Measurements from ENCODE around the gene LIG4.

The LIG4 gene

DNA sequence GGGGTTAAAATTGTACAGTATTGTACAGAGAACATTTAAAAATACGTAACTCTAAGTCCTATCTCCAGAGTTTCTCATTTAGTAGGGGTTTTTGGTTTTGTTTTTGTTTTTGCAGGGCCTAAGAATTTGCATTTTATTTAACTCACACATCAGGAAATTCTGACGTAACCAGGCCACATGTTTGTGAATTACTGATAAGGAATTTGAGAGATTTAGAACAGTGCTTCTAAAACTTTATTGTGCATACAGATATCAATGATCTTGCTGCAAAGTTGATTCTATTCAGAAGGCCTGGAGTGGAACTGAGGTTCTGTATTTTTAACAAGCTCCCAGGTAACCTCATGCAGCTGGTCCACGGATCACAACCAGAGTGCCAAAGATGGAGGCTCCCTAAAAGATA, 49.3 kb downstream of the LIG4 start:
- H3K36me3 ChIP-seq (ENCODE audit: insufficient read depth, low read length) = no peaks in the 10 kb centered on the region
- H3K4me1 ChIP-seq (ENCODE audit: insufficient read depth, low read length, poor library complexity, severe bottlenecking) = no peaks in the 10 kb centered on the region
- H2AFZ ChIP-seq (ENCODE audit: low read length) = no peak overlapping the region
- H3K9me2 ChIP-seq (replicated peaks; ENCODE audit: low read depth, low read length) = no peaks in the 10 kb centered on the region
- H3K9me3 ChIP-seq (ENCODE audit: insufficient read depth, low read depth, low read length) = no peaks in the 10 kb centered on the region; the same call in 1 of the 2 replicates
- no peaks in the 10 kb centered on the region for H3K27me3 ChIP-seq (ENCODE audit: insufficient read depth, low read length, poor library complexity, severe bottlenecking)
- H3K4me3 ChIP-seq (ENCODE audit: low read length, poor library complexity, severe bottlenecking) = no peak overlapping the region
- H3K9ac ChIP-seq (ENCODE audit: low read depth, low read length, poor library complexity, severe bottlenecking) = no peak overlapping the region
- no peaks in the 10 kb centered on the region for H3F3A ChIP-seq (ENCODE audit: low read depth)
- H4K20me1 ChIP-seq (ENCODE audit: insufficient read depth, low read length, poor library complexity, severe bottlenecking) = no peaks in the 10 kb centered on the region
- TF ChIP-seq, protein P1, sequence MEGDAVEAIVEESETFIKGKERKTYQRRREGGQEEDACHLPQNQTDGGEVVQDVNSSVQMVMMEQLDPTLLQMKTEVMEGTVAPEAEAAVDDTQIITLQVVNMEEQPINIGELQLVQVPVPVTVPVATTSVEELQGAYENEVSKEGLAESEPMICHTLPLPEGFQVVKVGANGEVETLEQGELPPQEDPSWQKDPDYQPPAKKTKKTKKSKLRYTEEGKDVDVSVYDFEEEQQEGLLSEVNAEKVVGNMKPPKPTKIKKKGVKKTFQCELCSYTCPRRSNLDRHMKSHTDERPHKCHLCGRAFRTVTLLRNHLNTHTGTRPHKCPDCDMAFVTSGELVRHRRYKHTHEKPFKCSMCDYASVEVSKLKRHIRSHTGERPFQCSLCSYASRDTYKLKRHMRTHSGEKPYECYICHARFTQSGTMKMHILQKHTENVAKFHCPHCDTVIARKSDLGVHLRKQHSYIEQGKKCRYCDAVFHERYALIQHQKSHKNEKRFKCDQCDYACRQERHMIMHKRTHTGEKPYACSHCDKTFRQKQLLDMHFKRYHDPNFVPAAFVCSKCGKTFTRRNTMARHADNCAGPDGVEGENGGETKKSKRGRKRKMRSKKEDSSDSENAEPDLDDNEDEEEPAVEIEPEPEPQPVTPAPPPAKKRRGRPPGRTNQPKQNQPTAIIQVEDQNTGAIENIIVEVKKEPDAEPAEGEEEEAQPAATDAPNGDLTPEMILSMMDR (conservative IDR thresholded peaks at IDR 0.05; ENCODE audit: low read length) = no peak
- no peak for TF ChIP-seq EZH2phosphoT487 (IDR thresholded peaks at IDR 0.05; ENCODE audit: borderline replicate concordance)
- no peak overlapping the region for H3K4me2 ChIP-seq (ENCODE audit: low read depth, low read length, poor library complexity, severe bottlenecking)
- no peaks in the 10 kb centered on the region for H3K79me2 ChIP-seq (ENCODE audit: insufficient read depth, low read length)

DNA sequence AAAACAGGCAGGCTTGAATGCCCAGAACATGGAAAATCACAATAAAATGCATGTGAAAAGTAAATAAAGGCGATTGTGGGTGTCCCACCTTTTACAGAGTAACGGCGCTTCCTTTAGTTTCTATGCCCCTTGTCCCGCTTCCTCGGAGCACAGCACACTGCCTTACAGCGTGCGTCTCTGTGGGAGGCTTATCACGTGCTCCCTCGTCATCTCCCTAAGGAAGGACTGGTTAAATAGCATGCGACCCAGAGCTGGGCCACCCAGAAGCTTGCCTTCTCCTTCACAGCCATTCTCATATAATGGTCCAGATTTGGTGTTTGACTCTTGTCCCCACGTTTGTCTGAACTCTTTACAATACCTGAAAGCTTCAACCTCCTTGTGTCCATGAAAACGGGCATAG, 56.6 kb downstream of the LIG4 start:
- TF ChIP-seq, protein P1 (conservative IDR thresholded peaks at IDR 0.05; ENCODE audit: low read length) = no peak
- TF ChIP-seq EZH2phosphoT487 (IDR thresholded peaks at IDR 0.05; ENCODE audit: borderline replicate concordance) = no peak
- H2AFZ ChIP-seq (ENCODE audit: low read length) = no peak overlapping the region
- no peaks in the 10 kb centered on the region for H3K9me2 ChIP-seq (replicated peaks; ENCODE audit: low read depth, low read length)
- no peak overlapping the region for H3K4me3 ChIP-seq (ENCODE audit: low read length, poor library complexity, severe bottlenecking)
- no peak overlapping the region for H3K9ac ChIP-seq (ENCODE audit: low read depth, low read length, poor library complexity, severe bottlenecking)
- H3K27me3 ChIP-seq (ENCODE audit: insufficient read depth, low read length, poor library complexity, severe bottlenecking) = no peaks in the 10 kb centered on the region
- no peaks in the 10 kb centered on the region for H3K9me3 ChIP-seq (ENCODE audit: insufficient read depth, low read depth, low read length)
- no peaks in the 10 kb centered on the region for H4K20me1 ChIP-seq (ENCODE audit: insufficient read depth, low read length, poor library complexity, severe bottlenecking)
- no peak overlapping the region for H3K4me2 ChIP-seq (ENCODE audit: low read depth, low read length, poor library complexity, severe bottlenecking)
- H3K79me2 ChIP-seq (ENCODE audit: insufficient read depth, low read length) = no peaks in the 10 kb centered on the region
- H3K4me1 ChIP-seq (ENCODE audit: insufficient read depth, low read length, poor library complexity, severe bottlenecking) = no peaks in the 10 kb centered on the region
- no peaks in the 10 kb centered on the region for H3F3A ChIP-seq (ENCODE audit: low read depth)
- no peaks in the 10 kb centered on the region for H3K36me3 ChIP-seq (ENCODE audit: insufficient read depth, low read length)

Measured in Loucy (cell line).